Measurements from ENCODE around the gene DLL3. TPM values are rescaled to one million over a fixed set of nuclear protein-coding genes. Genes with fewer than 3 reads are reported as not detected.

DLL3 gene
- polyA plus RNA-seq, 2 of the 4 experiments (the other 2 are of a cell fraction) = 6.7 to 6.8 TPM

DNA sequence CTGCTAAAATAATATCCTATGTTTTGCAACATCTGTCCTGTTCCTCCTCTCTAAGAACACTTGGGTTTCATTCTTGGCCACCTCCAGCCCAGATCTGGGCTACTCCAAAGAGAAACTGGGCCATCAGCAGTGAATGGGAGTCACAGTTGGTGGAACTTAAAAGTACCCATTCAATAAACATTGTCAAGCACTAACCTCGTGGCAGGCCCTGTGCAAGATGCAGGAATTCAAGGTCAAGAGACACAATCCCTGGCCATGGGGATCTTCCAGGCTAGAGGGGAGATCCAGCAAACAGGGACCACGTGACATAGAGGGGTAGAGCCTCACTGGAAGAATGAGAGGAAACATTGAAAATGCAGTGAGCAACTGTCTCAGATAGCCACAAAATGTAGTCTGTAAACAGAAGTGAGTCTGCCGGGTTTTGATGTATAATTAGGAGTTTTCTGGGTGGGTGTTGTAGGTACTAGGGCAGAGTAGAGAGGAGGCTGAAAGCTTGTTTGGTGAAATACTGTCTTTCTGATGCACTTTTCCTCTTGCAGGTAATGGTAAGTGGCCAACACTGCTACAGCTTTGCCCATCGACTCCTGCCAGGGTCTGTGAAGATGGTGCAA, 56.1 kb downstream of the DLL3 start:
- ChIA-PET POLR2A (no interaction called here), CTCF (interaction anchor here (0.9 to 25.5 kb wide), 8 partner anchors 8 to 289 kb away, joined by 3 to 585 read pairs (median 8); partner anchors contain the start of gene EID2B)
- ATAC-seq = no peak
- 30% methylated on average over 4 of the region's 4 CpGs for WGBS (ENCODE audit: missing lambda C conversion rate)
- H3K27ac ChIP-seq = no peak overlapping the region
- no peak overlapping the region for H3K4me2 ChIP-seq
- H3K4me3 ChIP-seq = no peak overlapping the region
- DNase-seq (ENCODE audit: low read depth in 1 of 2, low spot score in 1 of 2) = no peak
- H3K9me3 ChIP-seq = no peaks in the 10 kb centered on the region
- no peaks in the 10 kb centered on the region for H3K4me1 ChIP-seq
- FAIRE-seq = peak; percentile 72
- TF ChIP-seq USF2 (IDR thresholded peaks at IDR 0.05) (peak; percentile 39), RCOR1 (IDR thresholded peaks at IDR 0.05; ENCODE audit: low read depth, low read length) (no peak)

- DNase-seq (ENCODE audit: low read depth in 1 of 2, low spot score in 1 of 2) (no peak), FAIRE-seq (no peak), ATAC-seq (no peak)
- Histone ChIP-seq H3K9me3 (no peaks in the 10 kb centered on the region), H3K4me3 (no peak overlapping the region), H3K4me1 (no peaks in the 10 kb centered on the region), H3K4me2 (no peak overlapping the region), H3K27ac (no peak overlapping the region)
- ChIA-PET CTCF (interaction anchor here (1.0 to 25.5 kb wide), 3 partner anchors 10 to 119 kb away, joined by 4 to 585 read pairs (median 17); partner anchors contain the start of gene EID2B), POLR2A (no interaction called here)
- TF ChIP-seq ZC3H11A (IDR thresholded peaks at IDR 0.05) (no peak), JUNB (IDR thresholded peaks at IDR 0.05) (no peak), BHLHE40 (IDR thresholded peaks at IDR 0.05; ENCODE audit: low read depth, low read length) (no peak), HOXB5 (CRISPR knock-in tag; IDR thresholded peaks at IDR 0.05) (no peak), HMGXB4 (CRISPR knock-in tag; IDR thresholded peaks at IDR 0.05; ENCODE audit: borderline replicate concordance) (no peak), HOXB13 (CRISPR knock-in tag; IDR thresholded peaks at IDR 0.05; ENCODE audit: low read depth) (no peak), SMC3 (IDR thresholded peaks at IDR 0.05) (no peak), HEYL (CRISPR knock-in tag; IDR thresholded peaks at IDR 0.05) (no peak), REST (IDR thresholded peaks at IDR 0.05) (no peak), FOXS1 (CRISPR knock-in tag; IDR thresholded peaks at IDR 0.05) (no peak), PHF8 (IDR thresholded peaks at IDR 0.05; ENCODE audit: borderline replicate concordance, low read depth) (no peak), GATA3 (IDR thresholded peaks at IDR 0.05; ENCODE audit: borderline replicate concordance) (no peak), ZFP36 (IDR thresholded peaks at IDR 0.05; ENCODE audit: borderline replicate concordance, partially characterized antibody) (no peak), EHF (CRISPR knock-in tag; IDR thresholded peaks at IDR 0.05) (no peak), MYC (IDR thresholded peaks at IDR 0.05; ENCODE audit: borderline replicate concordance, low read length) (no peak)
- TF ChIP-seq, protein P1, sequence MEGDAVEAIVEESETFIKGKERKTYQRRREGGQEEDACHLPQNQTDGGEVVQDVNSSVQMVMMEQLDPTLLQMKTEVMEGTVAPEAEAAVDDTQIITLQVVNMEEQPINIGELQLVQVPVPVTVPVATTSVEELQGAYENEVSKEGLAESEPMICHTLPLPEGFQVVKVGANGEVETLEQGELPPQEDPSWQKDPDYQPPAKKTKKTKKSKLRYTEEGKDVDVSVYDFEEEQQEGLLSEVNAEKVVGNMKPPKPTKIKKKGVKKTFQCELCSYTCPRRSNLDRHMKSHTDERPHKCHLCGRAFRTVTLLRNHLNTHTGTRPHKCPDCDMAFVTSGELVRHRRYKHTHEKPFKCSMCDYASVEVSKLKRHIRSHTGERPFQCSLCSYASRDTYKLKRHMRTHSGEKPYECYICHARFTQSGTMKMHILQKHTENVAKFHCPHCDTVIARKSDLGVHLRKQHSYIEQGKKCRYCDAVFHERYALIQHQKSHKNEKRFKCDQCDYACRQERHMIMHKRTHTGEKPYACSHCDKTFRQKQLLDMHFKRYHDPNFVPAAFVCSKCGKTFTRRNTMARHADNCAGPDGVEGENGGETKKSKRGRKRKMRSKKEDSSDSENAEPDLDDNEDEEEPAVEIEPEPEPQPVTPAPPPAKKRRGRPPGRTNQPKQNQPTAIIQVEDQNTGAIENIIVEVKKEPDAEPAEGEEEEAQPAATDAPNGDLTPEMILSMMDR (IDR thresholded peaks at IDR 0.05) = no peak
- TF ChIP-seq, protein P2, sequence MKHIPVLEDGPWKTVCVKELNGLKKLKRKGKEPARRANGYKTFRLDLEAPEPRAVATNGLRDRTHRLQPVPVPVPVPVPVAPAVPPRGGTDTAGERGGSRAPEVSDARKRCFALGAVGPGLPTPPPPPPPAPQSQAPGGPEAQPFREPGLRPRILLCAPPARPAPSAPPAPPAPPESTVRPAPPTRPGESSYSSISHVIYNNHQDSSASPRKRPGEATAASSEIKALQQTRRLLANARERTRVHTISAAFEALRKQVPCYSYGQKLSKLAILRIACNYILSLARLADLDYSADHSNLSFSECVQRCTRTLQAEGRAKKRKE (CRISPR knock-in tag; IDR thresholded peaks at IDR 0.05; ENCODE audit: low read depth) = no peak
- 16% methylated on average over 1 of the region's 1 CpG for WGBS (ENCODE audit: missing lambda C conversion rate)
Measured at GRCh38 chr19:39555883-39556282, 57.1 kb downstream of the DLL3 start.
